ENCODE data around the gene NOL7. TPM values are rescaled to one million over a fixed set of nuclear protein-coding genes. Genes with fewer than 3 reads are reported as not detected.

The NOL7 gene
- total and polyA plus RNA-seq, 2 experiments from 2014 or later, result 84.3 to 96.8 TPM

DNA sequence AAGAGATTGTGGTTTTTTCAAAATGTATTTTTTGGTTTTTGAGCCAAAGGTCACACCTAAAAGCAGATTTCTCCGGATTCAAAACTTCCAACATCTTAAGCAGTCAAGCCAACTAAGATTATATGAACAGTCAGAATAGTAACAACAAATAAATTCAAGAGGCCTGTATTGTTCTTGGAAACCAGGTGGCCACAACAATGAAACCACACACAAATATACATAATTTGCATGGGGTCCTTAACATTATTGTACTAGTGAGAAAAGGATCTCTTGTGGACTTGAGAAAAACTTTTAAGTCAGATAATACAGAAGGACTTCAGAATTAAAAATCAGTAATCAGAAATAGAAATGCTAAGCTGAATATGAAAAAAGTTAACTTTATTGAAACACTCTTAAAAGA is 40.6 kb downstream of the NOL7 start:
- Histone ChIP-seq H3K4me1 (ENCODE audit: insufficient read depth) (no peaks in the 10 kb centered on the region), H3K4me2 (no peak overlapping the region), H2AFZ (no peak overlapping the region), H3K4me3 (no peak overlapping the region), H3K9me2 (replicated peaks; ENCODE audit: insufficient read depth) (no peaks in the 10 kb centered on the region), H3K36me3 (replicated peaks; ENCODE audit: insufficient read depth, low read depth) (no peaks in the 10 kb centered on the region), H4K20me1 (ENCODE audit: insufficient read depth, poor library complexity, severe bottlenecking) (peaks cover 24% of the 10 kb centered on the region), H3K27ac (no peak overlapping the region), H3K79me2 (peaks cover 59% of the 10 kb centered on the region), H3K9me3 (ENCODE audit: low read depth) (no peaks in the 10 kb centered on the region), H3K27me3 (no peaks in the 10 kb centered on the region)
- TF ChIP-seq EZH2 (IDR thresholded peaks at IDR 0.05; ENCODE audit: borderline replicate concordance) (no peak), EZH2phosphoT487 (IDR thresholded peaks at IDR 0.05; ENCODE audit: low read depth, severe bottlenecking, unreplicated experiment) (no peak)
- TF ChIP-seq, protein P1, sequence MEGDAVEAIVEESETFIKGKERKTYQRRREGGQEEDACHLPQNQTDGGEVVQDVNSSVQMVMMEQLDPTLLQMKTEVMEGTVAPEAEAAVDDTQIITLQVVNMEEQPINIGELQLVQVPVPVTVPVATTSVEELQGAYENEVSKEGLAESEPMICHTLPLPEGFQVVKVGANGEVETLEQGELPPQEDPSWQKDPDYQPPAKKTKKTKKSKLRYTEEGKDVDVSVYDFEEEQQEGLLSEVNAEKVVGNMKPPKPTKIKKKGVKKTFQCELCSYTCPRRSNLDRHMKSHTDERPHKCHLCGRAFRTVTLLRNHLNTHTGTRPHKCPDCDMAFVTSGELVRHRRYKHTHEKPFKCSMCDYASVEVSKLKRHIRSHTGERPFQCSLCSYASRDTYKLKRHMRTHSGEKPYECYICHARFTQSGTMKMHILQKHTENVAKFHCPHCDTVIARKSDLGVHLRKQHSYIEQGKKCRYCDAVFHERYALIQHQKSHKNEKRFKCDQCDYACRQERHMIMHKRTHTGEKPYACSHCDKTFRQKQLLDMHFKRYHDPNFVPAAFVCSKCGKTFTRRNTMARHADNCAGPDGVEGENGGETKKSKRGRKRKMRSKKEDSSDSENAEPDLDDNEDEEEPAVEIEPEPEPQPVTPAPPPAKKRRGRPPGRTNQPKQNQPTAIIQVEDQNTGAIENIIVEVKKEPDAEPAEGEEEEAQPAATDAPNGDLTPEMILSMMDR (IDR thresholded peaks at IDR 0.05; ENCODE audit: poor library complexity), result no peak
- DNase-seq (ENCODE audit: low spot score), result no peak
- 88% methylated on average over 1 of the region's 1 CpG for WGBS (ENCODE audit: low lambda C conversion rate, missing lambda C conversion rate)

DNA sequence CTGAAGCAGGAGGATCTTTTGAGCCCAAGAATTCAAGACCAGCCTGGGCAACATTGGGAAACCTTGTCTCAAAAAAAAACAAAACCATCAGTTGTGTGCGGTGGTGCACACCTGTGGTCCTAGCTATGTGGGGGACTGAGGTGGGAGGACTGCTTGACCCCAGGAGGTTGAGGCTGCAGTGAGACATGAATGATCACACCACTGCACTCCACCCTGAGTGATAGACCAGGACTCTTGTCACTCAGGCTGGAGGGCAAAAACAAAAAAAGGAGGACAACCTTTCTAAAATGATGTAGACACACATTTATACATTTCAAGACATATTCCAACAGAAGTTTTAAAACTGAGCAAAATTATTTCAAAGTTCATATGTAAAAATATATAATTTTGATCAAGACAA is 45.1 kb downstream of the NOL7 start:
- Histone ChIP-seq H3K4me3 (no peak overlapping the region), H3K4me1 (ENCODE audit: insufficient read depth) (no peaks in the 10 kb centered on the region), H3K36me3 (replicated peaks; ENCODE audit: insufficient read depth, low read depth) (no peaks in the 10 kb centered on the region), H3K27ac (no peak overlapping the region), H4K20me1 (ENCODE audit: insufficient read depth, poor library complexity, severe bottlenecking) (peaks cover 59% of the 10 kb centered on the region), H3K9me3 (ENCODE audit: low read depth) (no peaks in the 10 kb centered on the region), H3K79me2 (peaks cover 94% of the 10 kb centered on the region), H3K27me3 (no peaks in the 10 kb centered on the region), H2AFZ (no peak overlapping the region), H3K9me2 (replicated peaks; ENCODE audit: insufficient read depth) (no peaks in the 10 kb centered on the region), H3K4me2 (no peak overlapping the region)
- no peak for DNase-seq (ENCODE audit: low spot score)
- TF ChIP-seq, protein P1 (IDR thresholded peaks at IDR 0.05; ENCODE audit: poor library complexity), result no peak
- TF ChIP-seq EZH2phosphoT487 (IDR thresholded peaks at IDR 0.05; ENCODE audit: low read depth, severe bottlenecking, unreplicated experiment), result no peak
- no peak for TF ChIP-seq EZH2 (IDR thresholded peaks at IDR 0.05; ENCODE audit: borderline replicate concordance)
- WGBS (ENCODE audit: low lambda C conversion rate, missing lambda C conversion rate), result 100% methylated on average over 1 of the region's 1 CpG

DNA sequence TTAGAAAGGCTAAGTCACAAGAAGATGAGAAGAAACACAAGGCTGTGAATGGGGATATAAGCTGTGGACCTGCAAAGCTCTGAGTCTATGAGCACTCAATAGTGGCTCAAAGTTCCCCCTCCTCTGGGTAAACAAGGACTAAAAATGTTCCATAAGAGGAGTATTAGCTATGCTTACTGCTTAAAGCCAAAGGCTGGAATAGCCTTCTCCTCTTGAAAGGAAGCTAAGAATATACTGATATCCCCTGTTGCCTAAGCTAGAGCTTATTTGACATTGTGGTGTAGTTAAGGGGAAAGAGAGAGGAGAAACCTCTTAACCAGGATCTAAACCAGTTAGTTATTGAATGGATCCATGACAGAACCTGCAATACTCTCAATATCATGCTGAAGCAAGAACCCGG is 45.8 kb downstream of the NOL7 start:
- no peaks in the 10 kb centered on the region for H3K4me1 ChIP-seq (ENCODE audit: insufficient read depth)
- peaks cover 95% of the 10 kb centered on the region for H3K79me2 ChIP-seq
- no peaks in the 10 kb centered on the region for H3K9me3 ChIP-seq (ENCODE audit: low read depth)
- no peak for DNase-seq (ENCODE audit: low spot score)
- TF ChIP-seq EZH2 (IDR thresholded peaks at IDR 0.05; ENCODE audit: borderline replicate concordance), result no peak
- no peak for TF ChIP-seq EZH2phosphoT487 (IDR thresholded peaks at IDR 0.05; ENCODE audit: low read depth, severe bottlenecking, unreplicated experiment)
- TF ChIP-seq, protein P1 (IDR thresholded peaks at IDR 0.05; ENCODE audit: poor library complexity), result no peak
- no peak overlapping the region for H3K4me2 ChIP-seq
- no peaks in the 10 kb centered on the region for H3K9me2 ChIP-seq (replicated peaks; ENCODE audit: insufficient read depth)
- no peaks in the 10 kb centered on the region for H3K27me3 ChIP-seq
- 100% methylated on average over 1 of the region's 1 CpG for WGBS (ENCODE audit: low lambda C conversion rate, missing lambda C conversion rate)
- no peak overlapping the region for H3K27ac ChIP-seq
- H4K20me1 ChIP-seq (ENCODE audit: insufficient read depth, poor library complexity, severe bottlenecking), result peaks cover 65% of the 10 kb centered on the region
- no peak overlapping the region for H2AFZ ChIP-seq
- no peak overlapping the region for H3K4me3 ChIP-seq
- no peaks in the 10 kb centered on the region for H3K36me3 ChIP-seq (replicated peaks; ENCODE audit: insufficient read depth, low read depth)

DNA sequence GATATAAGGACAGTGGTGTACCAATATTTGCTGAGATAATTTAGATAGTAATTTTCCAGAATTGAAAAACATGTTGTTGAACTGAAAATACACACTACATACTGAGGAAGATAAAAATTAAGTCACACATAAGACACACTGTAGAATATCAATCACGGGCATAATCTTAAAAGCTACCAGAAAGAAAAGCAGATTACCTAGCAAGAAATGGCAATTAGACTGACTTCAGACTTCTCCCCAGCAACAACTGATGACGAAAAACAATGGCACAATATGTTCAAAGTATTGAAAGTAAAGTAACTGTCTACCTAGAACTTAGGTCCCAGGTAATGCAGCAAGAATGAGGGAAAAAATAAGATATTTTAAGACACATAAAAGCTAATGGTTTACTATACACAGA is 46.5 kb downstream of the NOL7 start:
- WGBS (ENCODE audit: low lambda C conversion rate, missing lambda C conversion rate), result 98% methylated on average over 2 of the region's 2 CpGs
- TF ChIP-seq, protein P1 (IDR thresholded peaks at IDR 0.05; ENCODE audit: poor library complexity), result no peak
- TF ChIP-seq EZH2 (IDR thresholded peaks at IDR 0.05; ENCODE audit: borderline replicate concordance) (no peak), EZH2phosphoT487 (IDR thresholded peaks at IDR 0.05; ENCODE audit: low read depth, severe bottlenecking, unreplicated experiment) (no peak)
- Histone ChIP-seq H3K4me2 (no peak overlapping the region), H3K9me2 (replicated peaks; ENCODE audit: insufficient read depth) (no peaks in the 10 kb centered on the region), H4K20me1 (ENCODE audit: insufficient read depth, poor library complexity, severe bottlenecking) (peaks cover 70% of the 10 kb centered on the region), H3K4me3 (no peak overlapping the region), H3K27me3 (no peaks in the 10 kb centered on the region), H3K79me2 (peaks cover 98% of the 10 kb centered on the region), H2AFZ (no peak overlapping the region), H3K36me3 (replicated peaks; ENCODE audit: insufficient read depth, low read depth) (no peaks in the 10 kb centered on the region), H3K27ac (no peak overlapping the region), H3K4me1 (ENCODE audit: insufficient read depth) (no peaks in the 10 kb centered on the region), H3K9me3 (ENCODE audit: low read depth) (no peaks in the 10 kb centered on the region)
- no peak for DNase-seq (ENCODE audit: low spot score)

Measured in hepatocyte (in vitro differentiated cells).